Right lobe of liver (tissue), 6 donors: Measurements from ENCODE around the gene SUSD1. TPM values are rescaled to one million over a fixed set of nuclear protein-coding genes. Genes with fewer than 3 reads are reported as not detected.

Source experiments
- ATAC-seq, 4 donors: fragments of 200-7000 bp; cut with Tn5 transposase; one replicate each; pipeline ENCODE4 v1.9.1; 2020; ENCODE audit warnings: mild to moderate bottlenecking in 4 of 4, moderate library complexity in 4 of 4
- DNase-seq, 3 donors: peaks; one replicate each; pipeline ENCODE4 v3.0.0-alpha.2; 2020
- H3K27ac ChIP-seq, 3 donors: fragments of 200-600 bp; one replicate each; pipeline ENCODE4 v1.8.0; 2022
- H3K27me3 ChIP-seq, 2 donors: fragments of 200-600 bp; one replicate each; pipeline ENCODE4 v1.8.0; 2022
- H3K36me3 ChIP-seq, 4 donors: fragments of 200-600 bp; sonication (generic) in 1 of 4; one replicate each; pipeline versions ENCODE4 v1.5.1 to v1.8.0; 2017 to 2022; ENCODE audit warnings: control low read depth in 1 of 4
- H3K4me1 ChIP-seq, 4 donors: fragments of 200-600 bp; sonication (generic) in 1 of 4; one replicate each; pipeline versions ENCODE4 v1.5.1 to v1.8.0; 2017 to 2022; ENCODE audit warnings: control low read depth in 1 of 4
- H3K4me3 ChIP-seq, 3 donors: fragments of 200-600 bp; one replicate each; pipeline ENCODE4 v1.8.0; 2022
- H3K9me3 ChIP-seq, 4 donors: fragments of 200-600 bp; sonication (generic) in 1 of 4; one replicate each; pipeline versions ENCODE4 v1.5.1 to v1.8.0; 2017 to 2022; ENCODE audit warnings: control low read depth in 1 of 4
- CTCF ChIP-seq, 4 donors: fragments of 200-600 bp in 3 of 4; fragments of 450-650 bp in 1 of 4; IDR thresholded peaks; one replicate each; pipeline versions ENCODE4 v1.5.1 to v1.8.0; 2016 to 2022; ENCODE audit warnings: antibody characterized with exemption in 4 of 4, mild to moderate bottlenecking in 2 of 4
- POLR2A ChIP-seq: fragments of 450-650 bp; IDR thresholded peaks from one replicate; pipeline ENCODE4 v1.6.1; 2017; ENCODE audit warnings: antibody characterized with exemption, mild to moderate bottlenecking
- WGBS: methylation state at CpG from one replicate; pipeline ENCODE4 v1.1.6; 2018; ENCODE audit warnings: low coverage, low lambda C conversion rate; ENCODE audit not compliant: insufficient coverage; ENCODE audit errors: missing lambda C conversion rate; 5-methylcytosine and 5-hydroxymethylcytosine counted together
- intact Hi-C, 2 donors: fragments of 100-400 bp; cut with DNase I; formaldehyde crosslinking; loops; one replicate each; pipeline versions ENCODE4 v1.11.2 to v1.14.1; 2022
- total RNA-seq, 6 experiments: library from RNA; depleted of rRNA in 2 of 6; stranded (reverse); fragments of >200 nt in 2 of 6; fragmentation: NEBNext Ultra II Directional in 3 of 6; extraction: Animal tissue kit (Norgen Biotek cat#: 25700) in 3 of 6; gene quantifications; one replicate each; pipeline versions ENCODE4 v1.1.0 to v1.2.4, GENCODE V29; 2016 to 2023
- donor health status: DM: no; HTN: yes; CAD: no.
- donor health status: DM: no; HTN: no; CAD: no.
- donor health status: DM: no; HTN: no; CAD: no.
- donor health status: DM: no; HTN: yes; CAD: no.
- donor health status: DM: no; HTN: yes; CAD: no.

SUSD1 gene
- total RNA-seq, 6 experiments from 2014 or later = 2.7 to 7.2 (median 3.9) TPM

GRCh38 chr9:112149211-112149610 lies 25.9 kb downstream of the SUSD1 start:
- H3K27me3 ChIP-seq = no peaks in the 10 kb centered on the region
- no peaks in the 10 kb centered on the region for H3K4me1 ChIP-seq
- H3K27ac ChIP-seq = no peak overlapping the region
- WGBS = 96% methylated on average over 7 of the region's 10 CpGs
- H3K9me3 ChIP-seq = no peaks in the 10 kb centered on the region
- intact Hi-C loops = loop anchor here in 1 of 2 donors (10.0 kb wide), 1 partner anchor 56 kb away; no protein-coding TSS in a partner anchor
- no peaks in the 10 kb centered on the region for H3K36me3 ChIP-seq
- ATAC-seq (no peak), DNase-seq (no peak)
- TF ChIP-seq CTCF (IDR thresholded peaks at IDR 0.05) (no peak), POLR2A (no peak)
- H3K4me3 ChIP-seq = no peak overlapping the region

DNA sequence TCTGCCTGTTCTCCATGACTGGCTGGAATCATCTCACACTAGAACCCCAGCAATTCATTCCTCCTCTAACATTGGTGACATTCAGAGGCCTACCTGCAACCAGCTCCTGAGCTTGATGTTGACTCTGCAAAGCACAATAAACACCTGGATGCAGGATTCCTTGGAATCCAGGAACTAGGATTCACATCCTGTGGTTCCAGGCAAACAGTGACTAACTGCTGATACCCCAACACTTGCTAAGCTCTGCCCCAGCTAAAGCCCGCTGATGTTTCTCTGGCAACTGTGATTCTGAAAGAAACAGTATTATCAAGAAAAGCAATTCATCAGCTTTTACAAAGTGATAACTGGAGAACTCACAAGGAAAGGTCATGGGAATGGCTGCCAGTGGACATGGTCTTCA lies 29.2 kb downstream of the SUSD1 start:
- Histone ChIP-seq H3K27me3 (no peaks in the 10 kb centered on the region), H3K36me3 (no peaks in the 10 kb centered on the region), H3K4me3 (no peak overlapping the region), H3K27ac (no peak overlapping the region), H3K9me3 (no peaks in the 10 kb centered on the region), H3K4me1 (no peaks in the 10 kb centered on the region)
- intact Hi-C loops = loop anchor here in 1 of 2 donors (10.0 kb wide), 1 partner anchor 59 kb away; no protein-coding TSS in a partner anchor
- ATAC-seq = no peak
- no peak for DNase-seq
- TF ChIP-seq CTCF (IDR thresholded peaks at IDR 0.05) (no peak), POLR2A (no peak)
- 69% methylated on average over 1 of the region's 1 CpG for WGBS

DNA sequence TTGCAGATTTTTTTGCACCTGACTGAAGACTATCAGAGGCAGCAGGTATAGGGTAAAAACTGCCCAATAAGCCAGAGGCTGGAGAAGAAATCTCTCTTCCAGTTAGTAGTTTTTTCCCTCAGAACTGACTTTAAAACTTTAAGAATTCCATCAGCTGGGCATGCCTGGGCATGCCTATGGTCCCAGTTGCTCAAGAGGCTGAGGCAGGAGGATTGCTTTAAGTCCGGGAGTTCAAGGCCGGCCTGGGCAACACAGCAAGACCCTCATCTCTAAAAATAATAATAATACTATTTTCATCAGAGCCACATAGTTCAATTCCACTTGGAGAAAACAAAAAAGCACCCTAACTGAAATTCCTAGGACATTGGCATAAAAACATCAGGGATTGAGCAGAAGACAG lies 30.3 kb downstream of the SUSD1 start:
- Histone ChIP-seq H3K36me3 (no peaks in the 10 kb centered on the region), H3K27me3 (no peaks in the 10 kb centered on the region), H3K9me3 (no peaks in the 10 kb centered on the region), H3K4me1 (no peaks in the 10 kb centered on the region), H3K4me3 (no peak overlapping the region), H3K27ac (no peak overlapping the region)
- intact Hi-C loops = loop anchor here in 1 of 2 donors (10.0 kb wide), 1 partner anchor 60 kb away; no protein-coding TSS in a partner anchor
- TF ChIP-seq CTCF (IDR thresholded peaks at IDR 0.05) = no peak
- TF ChIP-seq POLR2A = no peak
- ATAC-seq = no peak
- no peak for DNase-seq
- WGBS = 92% methylated on average over 2 of the region's 2 CpGs

GRCh38 chr9:112142420-112142819 lies 32.7 kb downstream of the SUSD1 start:
- Histone ChIP-seq H3K4me1 (no peaks in the 10 kb centered on the region), H3K9me3 (no peaks in the 10 kb centered on the region), H3K4me3 (no peak overlapping the region), H3K36me3 (no peaks in the 10 kb centered on the region), H3K27ac (no peak overlapping the region), H3K27me3 (no peaks in the 10 kb centered on the region)
- ATAC-seq = no peak
- 83% methylated on average over 3 of the region's 3 CpGs for WGBS
- DNase-seq = no peak
- TF ChIP-seq CTCF (IDR thresholded peaks at IDR 0.05) = no peak
- no peak for TF ChIP-seq POLR2A
- intact Hi-C loops = loop anchor here in 1 of 2 donors (10.0 kb wide), 1 partner anchor 62 kb away; no protein-coding TSS in a partner anchor

DNA sequence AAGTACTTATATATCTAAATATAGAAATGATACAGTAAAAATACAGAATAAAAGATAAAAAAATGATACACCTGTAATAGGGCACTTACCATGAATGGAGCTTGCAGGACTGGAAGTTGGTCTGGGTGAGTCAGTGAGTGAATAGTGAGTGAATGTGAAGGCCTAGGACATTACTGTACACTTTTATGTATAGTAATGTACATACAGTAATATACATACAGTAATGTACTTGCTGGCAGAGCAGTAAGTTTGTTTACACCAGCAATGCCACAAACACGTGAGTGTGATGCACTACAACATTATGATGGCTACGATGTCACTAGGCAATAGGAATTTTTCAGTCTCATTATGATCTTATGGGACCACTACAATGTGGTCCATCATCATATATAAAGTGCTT lies 34.2 kb downstream of the SUSD1 start:
- intact Hi-C loops = loop anchor here in 1 of 2 donors (10.0 kb wide), 1 partner anchor 64 kb away; no protein-coding TSS in a partner anchor
- 100% methylated on average over 2 of the region's 2 CpGs for WGBS

More for the DNA sequence above, 34.2 kb downstream of the SUSD1 start:
- Histone ChIP-seq H3K9me3 (no peaks in the 10 kb centered on the region), H3K27ac (no peak overlapping the region), H3K36me3 (no peaks in the 10 kb centered on the region), H3K4me1 (no peaks in the 10 kb centered on the region), H3K27me3 (no peaks in the 10 kb centered on the region), H3K4me3 (no peak overlapping the region)
- no peak for ATAC-seq
- TF ChIP-seq CTCF (IDR thresholded peaks at IDR 0.05) (no peak), POLR2A (no peak)
- DNase-seq = no peak
